Nephron (organoid): ENCODE data around the gene POLR3E.

ENCODE experiments used
- H3K27ac Mint-ChIP-seq, 3 experiments: 2 replicates each; pipeline ENCODE4 v1.8.0; 2020; ENCODE audit warnings: mixed read lengths in 3 of 3, mild to moderate bottlenecking in 2 of 3, moderate library complexity in 1 of 3
- H3K27me3 Mint-ChIP-seq: 2 replicates; pipeline ENCODE4 v1.8.0; 2021; ENCODE audit warnings: low read depth, mild to moderate bottlenecking, moderate library complexity, mixed read lengths
- H3K36me3 Mint-ChIP-seq: 2 replicates; pipeline ENCODE4 v1.8.0; 2020; ENCODE audit warnings: low read depth, mixed read lengths
- H3K4me1 Mint-ChIP-seq: 2 replicates; pipeline ENCODE4 v1.8.0; 2020; ENCODE audit warnings: mixed read lengths
- H3K4me3 Mint-ChIP-seq, 3 experiments: 2 replicates each; pipeline ENCODE4 v1.8.0; 2020; ENCODE audit warnings: mild to moderate bottlenecking in 3 of 3, mixed read lengths in 3 of 3, moderate library complexity in 2 of 3
- H3K9me3 Mint-ChIP-seq: 2 replicates; pipeline ENCODE4 v1.8.0; 2020; ENCODE audit warnings: mixed read lengths
- CTCF ChIP-seq, 3 experiments: fragments of 200-600 bp; sonication (generic); IDR thresholded peaks; one replicate each; pipeline ENCODE4 v1.5.0; 2021; ENCODE audit warnings: antibody characterized with exemption in 3 of 3; ENCODE audit not compliant: unreplicated experiment in 3 of 3

Gene POLR3E

GRCh38 chr16:22325598-22326368, 28.6 kb downstream of the POLR3E start:
- no peak overlapping the region for H3K4me3 Mint-ChIP-seq
- no peaks in the 10 kb centered on the region for H3K27me3 Mint-ChIP-seq
- TF ChIP-seq CTCF (IDR thresholded peaks at IDR 0.05; ENCODE audit: unreplicated experiment in 3 of 3): no peak
- no peak overlapping the region for H3K27ac Mint-ChIP-seq
- no peaks in the 10 kb centered on the region for H3K4me1 Mint-ChIP-seq
- H3K9me3 Mint-ChIP-seq: no peaks in the 10 kb centered on the region
- H3K36me3 Mint-ChIP-seq: peaks cover 39% of the 10 kb centered on the region

- TF ChIP-seq CTCF (IDR thresholded peaks at IDR 0.05; ENCODE audit: unreplicated experiment in 3 of 3): no peak
- Mint-ChIP-seq H3K36me3 (peaks cover 37% of the 10 kb centered on the region), H3K27me3 (no peaks in the 10 kb centered on the region), H3K4me1 (no peaks in the 10 kb centered on the region), H3K27ac (no peak overlapping the region), H3K4me3 (no peak overlapping the region), H3K9me3 (no peaks in the 10 kb centered on the region)
These were observed 29.1 kb downstream of the POLR3E start for GRCh38 chr16:22326369-22326652.

- H3K4me1 Mint-ChIP-seq: no peaks in the 10 kb centered on the region
- no peak for TF ChIP-seq CTCF (IDR thresholded peaks at IDR 0.05; ENCODE audit: unreplicated experiment in 3 of 3)
- no peak overlapping the region for H3K27ac Mint-ChIP-seq
- no peak overlapping the region for H3K4me3 Mint-ChIP-seq
- H3K36me3 Mint-ChIP-seq: peaks cover 41% of the 10 kb centered on the region
- no peaks in the 10 kb centered on the region for H3K9me3 Mint-ChIP-seq
- no peaks in the 10 kb centered on the region for H3K27me3 Mint-ChIP-seq
These were observed 29.7 kb downstream of the POLR3E start for GRCh38 chr16:22326771-22327445.

- no peak overlapping the region for H3K4me3 Mint-ChIP-seq
- H3K4me1 Mint-ChIP-seq: no peaks in the 10 kb centered on the region
- TF ChIP-seq CTCF (IDR thresholded peaks at IDR 0.05; ENCODE audit: unreplicated experiment in 3 of 3): no peak
- no peak overlapping the region for H3K27ac Mint-ChIP-seq
- no peaks in the 10 kb centered on the region for H3K27me3 Mint-ChIP-seq
- no peaks in the 10 kb centered on the region for H3K9me3 Mint-ChIP-seq
- H3K36me3 Mint-ChIP-seq: peaks cover 46% of the 10 kb centered on the region
These were observed 30.2 kb downstream of the POLR3E start for GRCh38 chr16:22327446-22327775.

GRCh38 chr16:22328081-22328725, 31.0 kb downstream of the POLR3E start:
- Mint-ChIP-seq H3K27ac (no peak overlapping the region), H3K36me3 (peaks cover 50% of the 10 kb centered on the region)
- TF ChIP-seq CTCF (IDR thresholded peaks at IDR 0.05; ENCODE audit: unreplicated experiment in 3 of 3): no peak

More at GRCh38 chr16:22328081-22328725, 31.0 kb downstream of the POLR3E start:
- H3K4me1 Mint-ChIP-seq: no peaks in the 10 kb centered on the region
- no peaks in the 10 kb centered on the region for H3K9me3 Mint-ChIP-seq
- no peaks in the 10 kb centered on the region for H3K27me3 Mint-ChIP-seq
- H3K4me3 Mint-ChIP-seq: no peak overlapping the region
